CD4-positive, alpha-beta T cell (primary cell): Measurements from ENCODE around the gene MTMR2. TPM values are rescaled to one million over a fixed set of nuclear protein-coding genes. Genes with fewer than 3 reads are reported as not detected.

Experiments used
- ATAC-seq: fragments of 200-7000 bp; cut with Tn5 transposase; one replicate; pipeline ENCODE4 v1.10.0; 2022; ENCODE audit warnings: mild to moderate bottlenecking; ENCODE audit not compliant: poor library complexity
- CTCF ChIA-PET: fragments of 350-600 bp; sonication (Branson Sonifier 250); formaldehyde crosslinking; loops from one replicate; lab custom pipeline; 2021; ENCODE audit warnings: antibody characterized with exemption, inconsistent platforms; lab: Charles Lee
- POLR2A ChIA-PET: fragments of 350-600 bp; sonication (Branson Sonifier 250); formaldehyde crosslinking; loops from one replicate; lab custom pipeline; 2021; ENCODE audit warnings: antibody characterized with exemption, inconsistent platforms; lab: Charles Lee
- DNase-seq, 14 experiments: peaks; one replicate each; pipeline ENCODE4 v3.0.0-alpha.2; 2013 to 2020; ENCODE audit warnings: mixed read lengths in 2 of 14
- H3K27ac ChIP-seq, 2 donors: one replicate each; pipeline versions ENCODE4 v1.5.1 to v1.7.0; 2013; ENCODE audit warnings: low read length in 2 of 2, low read depth in 1 of 2, mild to moderate bottlenecking in 1 of 2
- H3K27me3 ChIP-seq, 2 experiments: 1 replicate in 1 of 2; 2 replicates in 1 of 2; pipeline versions ENCODE4 v1.6.1 to v1.7.0; 2013; ENCODE audit warnings: low read length in 2 of 2, control low read depth in 1 of 2, mild to moderate bottlenecking in 1 of 2, moderate library complexity in 1 of 2; ENCODE audit not compliant: insufficient read depth in 2 of 2, control insufficient read depth in 1 of 2
- H3K36me3 ChIP-seq: one replicate; pipeline ENCODE4 v1.6.1; 2013; ENCODE audit warnings: low read length, control low read depth; ENCODE audit not compliant: insufficient read depth
- H3K4me1 ChIP-seq: one replicate; pipeline ENCODE4 v1.6.1; 2013; ENCODE audit warnings: low read length, control low read depth; ENCODE audit not compliant: insufficient read depth
- H3K4me3 ChIP-seq: one replicate; pipeline ENCODE4 v1.5.1; 2013; ENCODE audit warnings: mild to moderate bottlenecking, low read length, moderate library complexity
- H3K9me3 ChIP-seq, 2 experiments: 1 replicate in 1 of 2; 2 replicates in 1 of 2; pipeline versions ENCODE4 v1.6.1 to v1.7.0; 2013; ENCODE audit warnings: low read length in 2 of 2, mild to moderate bottlenecking in 2 of 2, control low read depth in 1 of 2, moderate library complexity in 1 of 2; ENCODE audit not compliant: control insufficient read depth in 1 of 2, insufficient read depth in 1 of 2
- H3K27ac Mint-ChIP-seq: one replicate; pipeline ENCODE4 v1.8.0; 2020; ENCODE audit warnings: mixed read lengths
- H3K27me3 Mint-ChIP-seq: one replicate; pipeline ENCODE4 v1.8.0; 2021; ENCODE audit warnings: mixed read lengths
- H3K36me3 Mint-ChIP-seq: one replicate; pipeline ENCODE4 v1.8.0; 2021; ENCODE audit warnings: low read depth, mixed read lengths
- H3K4me1 Mint-ChIP-seq: one replicate; pipeline ENCODE4 v1.8.0; 2021; ENCODE audit warnings: low read depth, mixed read lengths
- H3K4me3 Mint-ChIP-seq: one replicate; pipeline ENCODE4 v1.8.0; 2020; ENCODE audit warnings: mild to moderate bottlenecking, mixed read lengths
- H3K9me3 Mint-ChIP-seq: one replicate; pipeline ENCODE4 v1.8.0; 2020; ENCODE audit warnings: mixed read lengths
- CTCF ChIP-seq: fragments of 200-600 bp; IDR thresholded peaks from one replicate; pipeline ENCODE4 v1.8.0; 2022; ENCODE audit warnings: antibody characterized with exemption, mild to moderate bottlenecking
- intact Hi-C, 2 experiments: fragments of 100-400 bp; cut with DNase I in 1 of 2; cut with micrococcal nuclease in 1 of 2; formaldehyde crosslinking; loops; one replicate each; pipeline versions ENCODE4 v1.15.1 to v1.9.0; 2023 to 2025; cut with DNase I, micrococcal nuclease
- total RNA-seq, 174 experiments: library from RNA in 2 of 174; stranded (reverse) in 2 of 174; gene quantifications; one replicate each; pipeline ENCODE4 v1.2.3 and lab custom pipeline; 2021 to 2026

MTMR2 gene
- total RNA-seq, 2 experiments from 2014 or later = 6.6 to 6.9 TPM

GRCh38 chr11:95939091-95939490, 15.2 kb upstream of the MTMR2 start:
- Histone ChIP-seq H3K36me3 (no peaks in the 10 kb centered on the region), H3K4me1 (no peaks in the 10 kb centered on the region), H3K4me3 (no peak overlapping the region), H3K9me3 (no peaks in the 10 kb centered on the region), H3K27me3 (no peaks in the 10 kb centered on the region), H3K27ac (no peak overlapping the region)
- no peak for ATAC-seq
- POLR2A ChIA-PET = no interaction called here
- H3K36me3 Mint-ChIP-seq = peaks cover 3% of the 10 kb centered on the region
- H3K4me1 Mint-ChIP-seq = no peaks in the 10 kb centered on the region
- no peak overlapping the region for H3K4me3 Mint-ChIP-seq
- CTCF ChIA-PET = no interaction called here
- H3K27ac Mint-ChIP-seq = no peak overlapping the region
- no peak for TF ChIP-seq CTCF
- intact Hi-C loops = no loop called here
- no peaks in the 10 kb centered on the region for H3K27me3 Mint-ChIP-seq
- H3K9me3 Mint-ChIP-seq = no peaks in the 10 kb centered on the region
- no peak for DNase-seq

GRCh38 chr11:95937358-95937757, 13.5 kb upstream of the MTMR2 start:
- intact Hi-C loops = no loop called here
- no peaks in the 10 kb centered on the region for H3K27me3 ChIP-seq
- Mint-ChIP-seq H3K27me3 (no peaks in the 10 kb centered on the region), H3K27ac (no peak overlapping the region), H3K36me3 (no peaks in the 10 kb centered on the region), H3K9me3 (peaks cover 3% of the 10 kb centered on the region), H3K4me3 (no peak overlapping the region), H3K4me1 (no peaks in the 10 kb centered on the region)
- ChIA-PET POLR2A (no interaction called here), CTCF (no interaction called here)
- no peak for DNase-seq
- no peak for TF ChIP-seq CTCF
- no peak for ATAC-seq
- H3K27ac ChIP-seq = no peak overlapping the region
- H3K4me1 ChIP-seq = no peaks in the 10 kb centered on the region
- H3K36me3 ChIP-seq = no peaks in the 10 kb centered on the region
- H3K9me3 ChIP-seq = peaks cover 0 to 4% of the 10 kb centered on the region in 2 experiments
- H3K4me3 ChIP-seq = no peak overlapping the region

GRCh38 chr11:95933594-95933993, 9.7 kb upstream of the MTMR2 start:
- Histone ChIP-seq H3K9me3 (peaks cover 7 to 19% of the 10 kb centered on the region in 2 experiments), H3K4me1 (no peaks in the 10 kb centered on the region), H3K27ac (no peak overlapping the region), H3K4me3 (no peak overlapping the region), H3K36me3 (no peaks in the 10 kb centered on the region), H3K27me3 (no peaks in the 10 kb centered on the region)
- TF ChIP-seq CTCF = no peak
- H3K27ac Mint-ChIP-seq = no peak overlapping the region
- DNase-seq (no peak), ATAC-seq (no peak)
- POLR2A ChIA-PET = no interaction called here
- H3K4me3 Mint-ChIP-seq = no peak overlapping the region
- CTCF ChIA-PET = no interaction called here
- intact Hi-C loops = no loop called here
- peaks cover 12% of the 10 kb centered on the region for H3K9me3 Mint-ChIP-seq
- H3K36me3 Mint-ChIP-seq = peaks cover 3% of the 10 kb centered on the region
- no peaks in the 10 kb centered on the region for H3K4me1 Mint-ChIP-seq
- no peaks in the 10 kb centered on the region for H3K27me3 Mint-ChIP-seq
